ENCODE data around the gene ZW10. TPM values are rescaled to one million over a fixed set of nuclear protein-coding genes. Genes with fewer than 3 reads are reported as not detected.

Gene ZW10
- total RNA-seq, 1 donor from 2014 or later: 15.5 TPM

DNA sequence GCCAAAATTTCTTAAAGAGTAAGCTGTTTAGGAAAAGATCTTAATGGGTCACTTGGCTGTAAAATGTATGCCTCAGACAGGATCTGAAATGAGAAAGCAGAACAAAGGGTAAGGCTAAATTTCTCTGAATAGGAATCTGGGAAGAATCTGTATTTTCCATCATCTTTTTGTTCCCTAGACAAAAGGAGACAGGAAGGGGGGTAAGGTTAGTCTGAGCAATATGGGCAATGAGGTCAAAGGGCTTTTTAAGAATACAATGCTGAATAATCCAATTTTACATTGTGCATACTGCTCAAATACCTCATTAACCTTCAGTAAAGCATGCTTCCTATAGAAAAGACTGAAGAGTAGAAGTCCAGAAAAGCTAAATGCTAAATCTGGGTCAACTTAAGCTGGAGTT lies 40.7 kb upstream of the ZW10 start:
- intact Hi-C loops (cut with micrococcal nuclease): loop anchor here (5.0 kb wide), 1 partner anchor 33 kb away; no protein-coding TSS in a partner anchor
- Mint-ChIP-seq H3K27me3 (no peaks in the 10 kb centered on the region), H3K9me3 (no peaks in the 10 kb centered on the region), H3K27ac (no peak overlapping the region), H3K4me1 (no peaks in the 10 kb centered on the region), H3K36me3 (ENCODE audit: low read depth) (peaks cover 77% of the 10 kb centered on the region), H3K4me3 (no peak overlapping the region)
- ChIA-PET POLR2A (no interaction called here), CTCF (interaction anchor here (1.6 kb wide), 1 partner anchor 448 kb away, joined by 5 read pairs; no protein-coding TSS in a partner anchor)
- DNase-seq: no peak
- no peak for ATAC-seq (ENCODE audit: low read depth)
- TF ChIP-seq, protein P1, sequence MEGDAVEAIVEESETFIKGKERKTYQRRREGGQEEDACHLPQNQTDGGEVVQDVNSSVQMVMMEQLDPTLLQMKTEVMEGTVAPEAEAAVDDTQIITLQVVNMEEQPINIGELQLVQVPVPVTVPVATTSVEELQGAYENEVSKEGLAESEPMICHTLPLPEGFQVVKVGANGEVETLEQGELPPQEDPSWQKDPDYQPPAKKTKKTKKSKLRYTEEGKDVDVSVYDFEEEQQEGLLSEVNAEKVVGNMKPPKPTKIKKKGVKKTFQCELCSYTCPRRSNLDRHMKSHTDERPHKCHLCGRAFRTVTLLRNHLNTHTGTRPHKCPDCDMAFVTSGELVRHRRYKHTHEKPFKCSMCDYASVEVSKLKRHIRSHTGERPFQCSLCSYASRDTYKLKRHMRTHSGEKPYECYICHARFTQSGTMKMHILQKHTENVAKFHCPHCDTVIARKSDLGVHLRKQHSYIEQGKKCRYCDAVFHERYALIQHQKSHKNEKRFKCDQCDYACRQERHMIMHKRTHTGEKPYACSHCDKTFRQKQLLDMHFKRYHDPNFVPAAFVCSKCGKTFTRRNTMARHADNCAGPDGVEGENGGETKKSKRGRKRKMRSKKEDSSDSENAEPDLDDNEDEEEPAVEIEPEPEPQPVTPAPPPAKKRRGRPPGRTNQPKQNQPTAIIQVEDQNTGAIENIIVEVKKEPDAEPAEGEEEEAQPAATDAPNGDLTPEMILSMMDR (IDR thresholded peaks at IDR 0.05): no peak

- H3K27me3 Mint-ChIP-seq: no peaks in the 10 kb centered on the region
- ATAC-seq (ENCODE audit: low read depth): no peak
- ChIA-PET POLR2A (no interaction called here), CTCF (no interaction called here)
- H3K9me3 Mint-ChIP-seq: no peaks in the 10 kb centered on the region
- H3K4me1 Mint-ChIP-seq: peaks cover 1% of the 10 kb centered on the region
- no peak for DNase-seq
- no peak overlapping the region for H3K27ac Mint-ChIP-seq
- intact Hi-C loops (cut with micrococcal nuclease): no loop called here
- H3K36me3 Mint-ChIP-seq (ENCODE audit: low read depth): peaks cover 84% of the 10 kb centered on the region
- TF ChIP-seq, protein P1 (IDR thresholded peaks at IDR 0.05): no peak
- no peak overlapping the region for H3K4me3 Mint-ChIP-seq
These were observed 35.4 kb upstream of the ZW10 start for GRCh38 chr11:113808931-113809330.

GRCh38 chr11:113806406-113806805 lies 32.9 kb upstream of the ZW10 start:
- Mint-ChIP-seq H3K27ac (no peak overlapping the region), H3K9me3 (no peaks in the 10 kb centered on the region), H3K4me1 (peaks cover 1% of the 10 kb centered on the region), H3K36me3 (ENCODE audit: low read depth) (peaks cover 86% of the 10 kb centered on the region), H3K27me3 (no peaks in the 10 kb centered on the region), H3K4me3 (no peak overlapping the region)
- intact Hi-C loops (cut with micrococcal nuclease): loop anchor here (1.0 to 2.0 kb wide), 3 partner anchors 68 to 455 kb away; partner anchors contain the start of gene USP28
- no peak for DNase-seq
- TF ChIP-seq, protein P1 (IDR thresholded peaks at IDR 0.05): no peak
- ATAC-seq (ENCODE audit: low read depth): peak; percentile 57
- ChIA-PET CTCF (interaction anchor here (0.7 to 5.3 kb wide), 12 partner anchors 9 to 455 kb away, joined by 3 to 113 read pairs (median 4); partner anchors contain the start of gene USP28), POLR2A (interaction anchor here (0.6 to 1.2 kb wide), 4 partner anchors 32 to 200 kb away, joined by 3 to 4 read pairs (median 3); no protein-coding TSS in a partner anchor)

GRCh38 chr11:113805640-113806039 lies 32.1 kb upstream of the ZW10 start:
- H3K4me3 Mint-ChIP-seq: no peak overlapping the region
- H3K4me1 Mint-ChIP-seq: peaks cover 1% of the 10 kb centered on the region
- DNase-seq: no peak
- intact Hi-C loops (cut with micrococcal nuclease): loop anchor here (1.0 to 2.0 kb wide), 3 partner anchors 69 to 456 kb away; partner anchors contain the start of gene USP28
- H3K36me3 Mint-ChIP-seq (ENCODE audit: low read depth): peaks cover 86% of the 10 kb centered on the region
- ChIA-PET CTCF (interaction anchor here (0.8 to 5.3 kb wide), 7 partner anchors 9 to 456 kb away, joined by 3 to 113 read pairs (median 4); no protein-coding TSS in a partner anchor), POLR2A (interaction anchor here (0.7 kb wide), 1 partner anchor 33 kb away, joined by 3 read pairs; no protein-coding TSS in a partner anchor)
- H3K27me3 Mint-ChIP-seq: no peaks in the 10 kb centered on the region
- H3K9me3 Mint-ChIP-seq: no peaks in the 10 kb centered on the region
- no peak overlapping the region for H3K27ac Mint-ChIP-seq
- TF ChIP-seq, protein P1 (IDR thresholded peaks at IDR 0.05): no peak
- ATAC-seq (ENCODE audit: low read depth): no peak

- ATAC-seq (ENCODE audit: low read depth): no peak
- Mint-ChIP-seq H3K9me3 (no peaks in the 10 kb centered on the region), H3K27ac (no peak overlapping the region), H3K4me1 (peaks cover 1% of the 10 kb centered on the region), H3K36me3 (ENCODE audit: low read depth) (peaks cover 79% of the 10 kb centered on the region), H3K4me3 (no peak overlapping the region), H3K27me3 (no peaks in the 10 kb centered on the region)
- POLR2A ChIA-PET: no interaction called here
- CTCF ChIA-PET: interaction anchor here (0.7 to 1.3 kb wide), 2 partner anchors 458 to 460 kb away, joined by 3 to 7 read pairs; no protein-coding TSS in a partner anchor
- TF ChIP-seq, protein P1 (IDR thresholded peaks at IDR 0.05): no peak
- no peak for DNase-seq
- intact Hi-C loops (cut with micrococcal nuclease): no loop called here
These were observed 29.1 kb upstream of the ZW10 start for GRCh38 chr11:113802621-113803020.

Measured in activated B cell treated with CpG ODN at 0.5 μM for 24 hours (primary cell).